Spinal cord (tissue), 10 donors: Measurements from ENCODE around the gene SLC39A9. TPM values are rescaled to one million over a fixed set of nuclear protein-coding genes. Genes with fewer than 3 reads are reported as not detected.

Source experiments
- DNase-seq, 6 donors: peaks; one replicate each; pipeline versions ENCODE4 v3.0.0 to v3.0.0-alpha.2; 2013 to 2015; ENCODE audit warnings: low spot score in 6 of 6, low read depth in 4 of 6
- H3K27ac ChIP-seq: one replicate; pipeline ENCODE4 v1.5.1; 2013; ENCODE audit warnings: low read depth, low read length, control low read depth
- H3K27me3 ChIP-seq: one replicate; pipeline ENCODE4 v1.6.1; 2013; ENCODE audit warnings: low read length; ENCODE audit not compliant: control insufficient read depth, insufficient read depth
- H3K36me3 ChIP-seq: one replicate; pipeline ENCODE4 v1.6.1; 2013; ENCODE audit warnings: low read length; ENCODE audit not compliant: control insufficient read depth, insufficient read depth
- H3K4me1 ChIP-seq: one replicate; pipeline ENCODE4 v1.6.1; 2013; ENCODE audit warnings: low read length; ENCODE audit not compliant: control insufficient read depth, insufficient read depth
- H3K4me3 ChIP-seq: one replicate; pipeline ENCODE4 v1.5.1; 2013; ENCODE audit warnings: low read depth, low read length, control low read depth
- H3K9me3 ChIP-seq: one replicate; pipeline ENCODE4 v1.6.1; 2013; ENCODE audit warnings: low read length; ENCODE audit not compliant: control insufficient read depth, insufficient read depth
- WGBS: methylation state at CpG from one replicate; pipeline ENCODE4 v1.1.5; 2013; ENCODE audit warnings: missing lambda C conversion rate; ENCODE audit not compliant: insufficient coverage; 5-methylcytosine and 5-hydroxymethylcytosine counted together
- polyA plus RNA-seq, 2 donors: library from polyadenylated mRNA; unstranded; fragments of 120-200 nt; gene quantifications; one replicate each; pipeline ENCODE4 v1.2.1, GENCODE V29; 2013; ENCODE audit not compliant: insufficient read length in 2 of 2
- total RNA-seq, 2 donors: library from RNA; depleted of rRNA in 1 of 2; stranded (reverse); fragments of 120-200 nt in 1 of 2; fragments of >200 nt in 1 of 2; gene quantifications; one replicate each; pipeline versions ENCODE4 v1.2.3 to v1.2.4, GENCODE V29; 2013 to 2014
- donor health status: healthy.

SLC39A9 gene
- total and polyA plus RNA-seq, 4 donors, result 54.4 to 137 (median 82.6) TPM

DNA sequence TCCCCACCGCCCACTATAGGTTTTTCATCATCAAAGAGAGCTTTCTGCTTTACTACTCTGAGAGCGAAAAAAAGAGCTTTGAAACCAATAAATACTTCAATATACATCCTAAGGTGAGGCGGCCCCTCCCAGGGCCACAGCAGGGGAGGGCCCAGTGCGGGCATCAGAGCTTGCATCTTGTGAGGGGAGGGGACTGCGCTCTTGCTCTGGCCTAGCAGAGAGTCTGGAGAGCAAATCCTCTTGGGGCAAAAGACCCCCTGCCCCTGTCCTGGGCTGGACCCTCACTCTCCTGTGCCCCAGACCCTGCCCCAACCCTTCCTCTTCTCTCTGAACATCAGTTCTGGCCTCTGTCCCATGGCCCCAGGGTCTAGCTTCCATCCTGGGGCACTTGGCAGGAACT, 101.6 kb downstream of the SLC39A9 start:
- H3K4me1 ChIP-seq, result peaks cover 27% of the 10 kb centered on the region
- no peaks in the 10 kb centered on the region for H3K36me3 ChIP-seq
- H3K27ac ChIP-seq, result no peak overlapping the region
- DNase-seq, result no peak
- H3K9me3 ChIP-seq, result no peaks in the 10 kb centered on the region
- WGBS, result 75% methylated on average over 4 of the region's 5 CpGs
- H3K27me3 ChIP-seq, result no peaks in the 10 kb centered on the region
- H3K4me3 ChIP-seq, result no peak overlapping the region

- Histone ChIP-seq H3K4me3 (no peak overlapping the region), H3K36me3 (no peaks in the 10 kb centered on the region), H3K27me3 (no peaks in the 10 kb centered on the region), H3K9me3 (no peaks in the 10 kb centered on the region), H3K27ac (peak overlapping the region; percentile 29), H3K4me1 (peaks cover 27% of the 10 kb centered on the region)
- WGBS, result 71% methylated on average over 4 of the region's 4 CpGs
- DNase-seq, result peak in 1 of 6 donors; percentile 36
These were observed 102.2 kb downstream of the SLC39A9 start for GRCh38 chr14:69500736-69501135.

GRCh38 chr14:69501423-69501838, 102.9 kb downstream of the SLC39A9 start:
- Histone ChIP-seq H3K4me3 (no peak overlapping the region), H3K9me3 (no peaks in the 10 kb centered on the region), H3K27me3 (no peaks in the 10 kb centered on the region), H3K4me1 (peaks cover 27% of the 10 kb centered on the region), H3K27ac (peak overlapping the region; percentile 29), H3K36me3 (no peaks in the 10 kb centered on the region)
- DNase-seq, result peak; percentile 43 to 96 (median 62)
- WGBS, result 17% methylated on average over 2 of the region's 4 CpGs

DNA sequence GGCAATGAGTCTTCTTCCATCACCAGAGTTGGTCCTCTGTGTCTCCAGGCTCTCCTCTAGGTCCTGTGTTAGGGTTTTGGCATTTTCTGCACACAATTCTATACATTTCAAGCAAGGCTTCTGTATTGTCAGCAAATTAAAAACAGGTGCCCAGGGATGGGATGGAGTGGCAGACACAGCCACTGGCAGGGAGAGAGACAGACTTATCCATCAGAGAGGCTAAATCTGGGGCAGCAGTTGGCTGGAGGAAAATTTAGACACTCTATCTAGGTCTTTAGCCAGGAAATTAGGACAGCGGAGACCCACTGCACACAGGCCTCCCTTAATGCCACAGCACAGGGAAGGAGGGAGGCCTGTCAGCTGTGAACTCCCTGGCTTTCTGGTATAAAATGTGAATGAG, 106.3 kb downstream of the SLC39A9 start:
- no peak for DNase-seq
- H3K27ac ChIP-seq, result no peak overlapping the region
- no CpG with 5 or more reads among the region's 1 CpG for whole genome bisulfite sequencing
- no peaks in the 10 kb centered on the region for H3K9me3 ChIP-seq
- peaks cover 27% of the 10 kb centered on the region for H3K4me1 ChIP-seq
- no peaks in the 10 kb centered on the region for H3K36me3 ChIP-seq
- H3K27me3 ChIP-seq, result no peaks in the 10 kb centered on the region
- no peak overlapping the region for H3K4me3 ChIP-seq

DNA sequence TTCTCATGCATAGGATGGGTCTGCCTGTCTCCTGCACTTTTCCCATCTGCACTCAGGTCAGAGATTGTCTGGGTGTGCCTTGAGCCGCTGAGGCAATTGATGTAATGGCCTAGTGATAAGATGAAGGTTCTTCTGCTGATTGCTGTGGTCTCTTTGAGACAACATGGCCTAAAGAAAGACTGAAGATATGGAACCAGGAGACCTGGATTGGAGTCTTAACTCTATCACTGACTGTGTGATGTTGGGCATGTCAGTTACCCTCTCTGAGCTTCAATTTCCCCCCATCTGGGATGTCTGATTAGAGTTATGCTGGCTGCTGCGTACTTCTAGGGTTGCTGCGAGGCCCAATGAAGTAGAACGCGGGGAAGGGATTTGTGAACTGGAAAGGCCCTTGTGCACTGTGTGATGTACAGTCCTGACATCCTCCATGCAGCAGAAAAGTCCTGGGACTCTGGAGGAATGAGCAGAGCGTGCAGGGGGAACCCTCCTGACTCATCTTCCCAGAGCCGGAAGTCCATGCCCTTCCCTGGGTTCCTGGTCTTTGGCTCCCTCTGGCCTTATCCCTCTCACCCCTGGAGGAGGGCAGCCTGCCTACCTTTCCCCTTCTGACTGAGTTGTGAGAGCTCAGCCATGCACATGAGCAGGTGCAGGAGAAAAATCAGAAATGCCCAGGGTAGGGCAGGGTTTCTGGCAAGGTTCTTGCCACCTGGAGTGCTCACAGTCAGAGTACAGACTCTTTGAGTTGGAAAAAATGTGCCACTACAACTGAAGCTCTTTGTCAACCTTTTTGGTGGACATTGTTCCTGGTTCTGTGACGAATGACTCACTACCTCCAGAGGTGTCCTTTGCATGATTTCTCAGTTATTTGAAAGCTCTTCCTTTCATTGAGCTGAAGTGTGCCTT, 107.1 kb downstream of the SLC39A9 start:
- DNase-seq, result no peak
- Histone ChIP-seq H3K9me3 (no peaks in the 10 kb centered on the region), H3K4me3 (no peak overlapping the region), H3K27me3 (no peaks in the 10 kb centered on the region), H3K27ac (no peak overlapping the region), H3K36me3 (no peaks in the 10 kb centered on the region), H3K4me1 (peaks cover 21% of the 10 kb centered on the region)
- WGBS, result 89% methylated on average over 7 of the region's 8 CpGs

DNA sequence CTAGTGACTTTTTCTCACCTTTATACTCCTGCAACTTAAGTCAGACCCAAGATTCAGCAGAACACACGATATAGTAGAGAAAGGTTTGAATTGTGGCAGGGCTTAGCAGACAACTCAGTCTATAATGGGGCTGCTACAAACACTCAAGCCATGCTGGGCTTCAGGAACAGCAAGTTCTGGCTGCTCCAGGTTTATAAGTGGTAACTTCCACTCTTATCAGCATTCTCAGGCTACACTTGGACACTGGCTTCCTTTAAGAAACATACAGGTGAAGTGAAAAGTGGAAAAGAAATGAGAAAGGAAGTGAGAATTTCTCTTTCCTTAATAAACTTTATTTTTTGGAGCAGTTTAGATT, 107.7 kb downstream of the SLC39A9 start:
- Histone ChIP-seq H3K36me3 (no peaks in the 10 kb centered on the region), H3K27me3 (no peaks in the 10 kb centered on the region), H3K4me3 (no peak overlapping the region), H3K4me1 (peaks cover 15% of the 10 kb centered on the region), H3K9me3 (no peaks in the 10 kb centered on the region), H3K27ac (no peak overlapping the region)
- no CpG with 5 or more reads among the region's 1 CpG for WGBS
- no peak for DNase-seq

Other genes with a start within 250 kb of the SLC39A9 start
- 10 to 100 TPM; 29.3 to 31.6 TPM for gene DCAF5, start 245.6 kb upstream of the SLC39A9 start, total RNA-seq
- 10 to 100 TPM; 46.8 to 51.1 TPM for gene DCAF5, start 245.6 kb upstream of the SLC39A9 start, polyA plus RNA-seq
- 10 to 100 TPM; 32.2 to 33.2 TPM for gene EXD2, start 207.2 kb upstream of the SLC39A9 start, total RNA-seq
- gene EXD2, start 207.2 kb upstream of the SLC39A9 start, polyA plus RNA-seq, result 10 to 100 TPM; 43.4 to 44.5 TPM
- 10 to 100 TPM in 1 of 2 donors, 1 to 10 TPM in 1; 9.5 to 20.4 TPM for gene GALNT16, start 138.5 kb upstream of the SLC39A9 start, total RNA-seq
- 10 to 100 TPM; 42.6 to 60.2 TPM for gene GALNT16, start 138.5 kb upstream of the SLC39A9 start, polyA plus RNA-seq
- gene ERH, start 393 bp upstream of the SLC39A9 start, total RNA-seq, result 100 to 1,000 TPM; 145 to 208 TPM
- gene ERH, start 393 bp upstream of the SLC39A9 start, polyA plus RNA-seq, result 100 to 1,000 TPM; 254 to 285 TPM
- gene PLEKHD1, start 86.0 kb downstream of the SLC39A9 start, total RNA-seq, result 1 to 10 TPM in 1 of 2 donors, under 1 TPM in 1; 0.66 to 3.0 TPM
- gene PLEKHD1, start 86.0 kb downstream of the SLC39A9 start, polyA plus RNA-seq, result 1 to 10 TPM; 1.4 to 2.3 TPM
- 1 to 10 TPM; 2.0 to 2.4 TPM for gene CCDC177, start 176.2 kb downstream of the SLC39A9 start, total RNA-seq
- 1 to 10 TPM; 4.3 to 4.8 TPM for gene CCDC177, start 176.2 kb downstream of the SLC39A9 start, polyA plus RNA-seq
- gene SUSD6, start 212.9 kb downstream of the SLC39A9 start, total RNA-seq, result 10 to 100 TPM; 16.8 to 19.1 TPM
- 10 to 100 TPM; 19.6 to 23.9 TPM for gene SUSD6, start 212.9 kb downstream of the SLC39A9 start, polyA plus RNA-seq